Activated CD4-positive, alpha-beta memory T cell treated with anti-CD3 and anti-CD28 coated beads for 36 hours (primary cell): ENCODE results near the gene SLC2A14. TPM values are rescaled to one million over a fixed set of nuclear protein-coding genes. Genes with fewer than 3 reads are reported as not detected.
"Not testable (repeated sequence)": the region's sequence is repeated elsewhere in the genome, so short reads cannot be mapped to it uniquely, and the experiment has no call there.

Source experiments
- CTCF ChIA-PET: fragments of 350-600 bp; sonication (Branson Sonifier 250); formaldehyde crosslinking; loops from one replicate; lab custom pipeline; 2021; ENCODE audit warnings: antibody characterized with exemption, inconsistent platforms; lab: Charles Lee
- POLR2A ChIA-PET: fragments of 350-600 bp; sonication (Branson Sonifier 250); formaldehyde crosslinking; loops from one replicate; lab custom pipeline; 2021; ENCODE audit warnings: antibody characterized with exemption; lab: Charles Lee
- DNase-seq: peaks from one replicate; pipeline ENCODE4 v3.0.0-alpha.2; 2020
- H3K27ac Mint-ChIP-seq: one replicate; pipeline ENCODE4 v1.8.0; 2021; ENCODE audit warnings: mixed read lengths
- H3K27me3 Mint-ChIP-seq: one replicate; pipeline ENCODE4 v1.8.0; 2021; ENCODE audit warnings: mixed read lengths
- H3K36me3 Mint-ChIP-seq: one replicate; pipeline ENCODE4 v1.8.0; 2021; ENCODE audit warnings: mixed read lengths
- H3K4me1 Mint-ChIP-seq: one replicate; pipeline ENCODE4 v1.8.0; 2021; ENCODE audit warnings: low read depth, mixed read lengths
- H3K4me3 Mint-ChIP-seq: one replicate; pipeline ENCODE4 v1.8.0; 2021; ENCODE audit warnings: mild to moderate bottlenecking, mixed read lengths
- H3K9me3 Mint-ChIP-seq: one replicate; pipeline ENCODE4 v1.8.0; 2021; ENCODE audit warnings: mixed read lengths
- intact Hi-C: fragments of 100-400 bp; cut with micrococcal nuclease; formaldehyde crosslinking; loops from one replicate; pipeline ENCODE4 v1.15.1; 2023
- total RNA-seq, 2 experiments: library from RNA; stranded (reverse); gene quantifications; one replicate each; pipeline ENCODE4 v1.2.3, GENCODE V29; 2021

Gene SLC2A14
- total RNA-seq, 2 experiments from 2014 or later = 8.0 to 8.9 TPM

- Mint-ChIP-seq H3K27me3 (peaks cover 1% of the 10 kb centered on the region), H3K4me1 (peaks cover 9% of the 10 kb centered on the region), H3K9me3 (no peaks in the 10 kb centered on the region), H3K27ac (no peak overlapping the region), H3K4me3 (no peak overlapping the region), H3K36me3 (no peaks in the 10 kb centered on the region)
- intact Hi-C loops = no loop called here
- POLR2A ChIA-PET = no interaction called here
- CTCF ChIA-PET = interaction anchor here (0.7 kb wide), 1 partner anchor 213 kb away, joined by 3 read pairs; no protein-coding TSS in a partner anchor
- no peak for DNase-seq
Observed at GRCh38 chr12:7864601-7865150, 8.0 kb downstream of the SLC2A14 start.

- ChIA-PET CTCF (interaction anchor here (0.6 to 2.7 kb wide), 5 partner anchors 57 to 215 kb away, joined by 3 to 18 read pairs (median 5); no protein-coding TSS in a partner anchor), POLR2A (interaction anchor here (0.9 to 1.4 kb wide), 3 partner anchors 70 to 164 kb away, joined by 3 to 4 read pairs (median 3); no protein-coding TSS in a partner anchor)
- H3K4me3 Mint-ChIP-seq = peak overlapping the region; percentile 48
- intact Hi-C loops, H3K27me3 Mint-ChIP-seq, H3K9me3 Mint-ChIP-seq, H3K36me3 Mint-ChIP-seq: not testable (repeated sequence)
- peak; percentile 39 for DNase-seq
- H3K4me1 Mint-ChIP-seq = peaks cover 13% of the 10 kb centered on the region
- peak overlapping the region; percentile 64 for H3K27ac Mint-ChIP-seq
Observed at GRCh38 chr12:7862814-7863348, 9.8 kb downstream of the SLC2A14 start.

- CTCF ChIA-PET = interaction anchor here (0.6 to 2.7 kb wide), 6 partner anchors 57 to 965 kb away, joined by 3 to 18 read pairs (median 4); no protein-coding TSS in a partner anchor
- POLR2A ChIA-PET = interaction anchor here (1.2 to 1.4 kb wide), 2 partner anchors 71 to 165 kb away, joined by 3 to 4 read pairs; no protein-coding TSS in a partner anchor
- H3K4me3 Mint-ChIP-seq, H3K36me3 Mint-ChIP-seq, H3K27me3 Mint-ChIP-seq, intact Hi-C loops, H3K9me3 Mint-ChIP-seq, DNase-seq, H3K27ac Mint-ChIP-seq: not testable (repeated sequence)
- peaks cover 13% of the 10 kb centered on the region for H3K4me1 Mint-ChIP-seq
Observed at GRCh38 chr12:7862301-7862700, 10.4 kb downstream of the SLC2A14 start.

GRCh38 chr12:7859552-7859951 lies 13.2 kb downstream of the SLC2A14 start:
- H3K9me3 Mint-ChIP-seq = no peaks in the 10 kb centered on the region
- intact Hi-C loops = no loop called here
- H3K27ac Mint-ChIP-seq = no peak overlapping the region
- no peak overlapping the region for H3K4me3 Mint-ChIP-seq
- POLR2A ChIA-PET = no interaction called here
- peaks cover 4% of the 10 kb centered on the region for H3K27me3 Mint-ChIP-seq
- CTCF ChIA-PET = interaction anchor here (0.7 to 3.1 kb wide), 9 partner anchors 9 to 219 kb away, joined by 3 to 18 read pairs (median 4); no protein-coding TSS in a partner anchor
- no peak for DNase-seq
- H3K4me1 Mint-ChIP-seq = peaks cover 13% of the 10 kb centered on the region
- no peaks in the 10 kb centered on the region for H3K36me3 Mint-ChIP-seq

GRCh38 chr12:7857971-7858370 lies 14.7 kb downstream of the SLC2A14 start:
- no peaks in the 10 kb centered on the region for H3K9me3 Mint-ChIP-seq
- intact Hi-C loops = no loop called here
- ChIA-PET CTCF (interaction anchor here (0.6 to 0.8 kb wide), 2 partner anchors 220 to 250 kb away, joined by 3 read pairs; no protein-coding TSS in a partner anchor), POLR2A (no interaction called here)
- peaks cover 11% of the 10 kb centered on the region for H3K4me1 Mint-ChIP-seq
- H3K36me3 Mint-ChIP-seq = no peaks in the 10 kb centered on the region
- no peak overlapping the region for H3K27ac Mint-ChIP-seq
- DNase-seq = no peak
- H3K4me3 Mint-ChIP-seq = no peak overlapping the region
- peaks cover 6% of the 10 kb centered on the region for H3K27me3 Mint-ChIP-seq

- ChIA-PET CTCF (interaction anchor here (0.8 kb wide), 1 partner anchor 215 kb away, joined by 3 read pairs; no protein-coding TSS in a partner anchor), POLR2A (no interaction called here)
- H3K27ac Mint-ChIP-seq = no peak overlapping the region
- peaks cover 7% of the 10 kb centered on the region for H3K4me1 Mint-ChIP-seq
- DNase-seq = no peak
- intact Hi-C loops = no loop called here
- no peaks in the 10 kb centered on the region for H3K36me3 Mint-ChIP-seq
- H3K9me3 Mint-ChIP-seq = no peaks in the 10 kb centered on the region
- H3K27me3 Mint-ChIP-seq = peaks cover 13% of the 10 kb centered on the region
- H3K4me3 Mint-ChIP-seq = no peak overlapping the region
Observed at GRCh38 chr12:7856516-7856915, 16.2 kb downstream of the SLC2A14 start.

- Mint-ChIP-seq H3K9me3 (no peaks in the 10 kb centered on the region), H3K27ac (no peak overlapping the region), H3K27me3 (peaks cover 25% of the 10 kb centered on the region), H3K4me1 (no peaks in the 10 kb centered on the region), H3K36me3 (no peaks in the 10 kb centered on the region), H3K4me3 (no peak overlapping the region)
- DNase-seq = no peak
- intact Hi-C loops = no loop called here
- CTCF ChIA-PET = interaction anchor here (1.2 kb wide), 1 partner anchor 80 kb away, joined by 3 read pairs; no protein-coding TSS in a partner anchor
- POLR2A ChIA-PET = no interaction called here
Observed at GRCh38 chr12:7853557-7853956, 19.2 kb downstream of the SLC2A14 start.

- H3K27ac Mint-ChIP-seq, H3K4me1 Mint-ChIP-seq, POLR2A ChIA-PET, H3K36me3 Mint-ChIP-seq, DNase-seq, H3K4me3 Mint-ChIP-seq, H3K9me3 Mint-ChIP-seq, intact Hi-C loops: not testable (repeated sequence)
- H3K27me3 Mint-ChIP-seq = peaks cover 25% of the 10 kb centered on the region
- CTCF ChIA-PET = interaction anchor here (0.5 kb wide), 1 partner anchor 194 kb away, joined by 3 read pairs; no protein-coding TSS in a partner anchor
Observed at GRCh38 chr12:7851622-7852081, 21.1 kb downstream of the SLC2A14 start.

- intact Hi-C loops, DNase-seq, H3K4me3 Mint-ChIP-seq, H3K27ac Mint-ChIP-seq, POLR2A ChIA-PET, H3K36me3 Mint-ChIP-seq, H3K9me3 Mint-ChIP-seq, H3K4me1 Mint-ChIP-seq: not testable (repeated sequence)
- peaks cover 22% of the 10 kb centered on the region for H3K27me3 Mint-ChIP-seq
- CTCF ChIA-PET = interaction anchor here (0.9 kb wide), 1 partner anchor 10 kb away, joined by 3 read pairs; no protein-coding TSS in a partner anchor
Observed at GRCh38 chr12:7850099-7850498, 22.6 kb downstream of the SLC2A14 start.

GRCh38 chr12:7848098-7848422 lies 24.7 kb downstream of the SLC2A14 start:
- H3K9me3 Mint-ChIP-seq, intact Hi-C loops, H3K4me1 Mint-ChIP-seq, POLR2A ChIA-PET, CTCF ChIA-PET, DNase-seq, H3K4me3 Mint-ChIP-seq, H3K36me3 Mint-ChIP-seq, H3K27ac Mint-ChIP-seq: not testable (repeated sequence)
- H3K27me3 Mint-ChIP-seq = peaks cover 22% of the 10 kb centered on the region

GRCh38 chr12:7847226-7848097 lies 25.3 kb downstream of the SLC2A14 start:
- H3K4me3 Mint-ChIP-seq, H3K27ac Mint-ChIP-seq, intact Hi-C loops, H3K36me3 Mint-ChIP-seq, POLR2A ChIA-PET, H3K9me3 Mint-ChIP-seq, DNase-seq, H3K4me1 Mint-ChIP-seq, CTCF ChIA-PET: not testable (repeated sequence)
- H3K27me3 Mint-ChIP-seq = peaks cover 19% of the 10 kb centered on the region

GRCh38 chr12:7844116-7844515 lies 28.6 kb downstream of the SLC2A14 start:
- peaks cover 3% of the 10 kb centered on the region for H3K4me1 Mint-ChIP-seq
- no peak overlapping the region for H3K4me3 Mint-ChIP-seq
- DNase-seq = no peak
- no peaks in the 10 kb centered on the region for H3K36me3 Mint-ChIP-seq
- CTCF ChIA-PET = no interaction called here
- intact Hi-C loops = no loop called here
- no peaks in the 10 kb centered on the region for H3K9me3 Mint-ChIP-seq
- peaks cover 9% of the 10 kb centered on the region for H3K27me3 Mint-ChIP-seq
- no peak overlapping the region for H3K27ac Mint-ChIP-seq
- POLR2A ChIA-PET = no interaction called here
